Left ventricle myocardium inferior (tissue), 1 donor: Measurements from ENCODE around the gene NRXN3. TPM values are rescaled to one million over a fixed set of nuclear protein-coding genes. Genes with fewer than 3 reads are reported as not detected.

Experiments
- DNase-seq: peaks from one replicate; pipeline ENCODE4 v3.0.0-alpha.2; 2020
- H3K27ac ChIP-seq: fragments of 200-600 bp; replicated peaks from 2 replicates; pipeline ENCODE4 v1.8.0; 2021
- H3K27me3 ChIP-seq: fragments of 200-600 bp; 2 replicates; pipeline ENCODE4 v1.8.0; 2021; ENCODE audit warnings: low read depth
- H3K36me3 ChIP-seq: fragments of 200-600 bp; 2 replicates; pipeline ENCODE4 v1.8.0; 2021
- H3K4me1 ChIP-seq: fragments of 200-600 bp; 2 replicates; pipeline ENCODE4 v1.8.0; 2021
- H3K4me3 ChIP-seq: fragments of 200-600 bp; 2 replicates; pipeline ENCODE4 v1.8.0; 2021; ENCODE audit warnings: mild to moderate bottlenecking, moderate library complexity
- H3K9me3 ChIP-seq: fragments of 200-600 bp; replicated peaks from 2 replicates; pipeline ENCODE4 v1.8.0; 2021
- CTCF ChIP-seq: fragments of 200-600 bp; IDR thresholded peaks from 2 replicates; pipeline ENCODE4 v1.8.0; 2021; ENCODE audit warnings: antibody characterized with exemption, mild to moderate bottlenecking, borderline replicate concordance
- intact Hi-C: fragments of 100-400 bp; cut with micrococcal nuclease; formaldehyde crosslinking; loops from one replicate; pipeline ENCODE4 v1.11.0; 2022
- total RNA-seq: library from RNA; stranded (reverse); fragmentation: NEBNext Ultra II Directional; extraction: Animal tissue kit (Norgen Biotek cat#: 25700); gene quantifications from one replicate; pipeline ENCODE4 v1.2.1, GENCODE V29; 2021
- donor health status: DM: no; HTN: yes; CAD: no; lungs with severe emphysema.

The NRXN3 gene
- total RNA-seq, 1 donor from 2014 or later = 1.2 TPM

GRCh38 chr14:79740066-79740601 is 1570.0 kb downstream of the NRXN3 start:
- no peak for DNase-seq
- Histone ChIP-seq H3K27ac (no peak overlapping the region), H3K27me3 (no peaks in the 10 kb centered on the region), H3K36me3 (no peaks in the 10 kb centered on the region), H3K4me3 (no peak overlapping the region), H3K4me1 (no peaks in the 10 kb centered on the region), H3K9me3 (peaks cover 39% of the 10 kb centered on the region)
- intact Hi-C loops = no loop called here
- TF ChIP-seq CTCF = no peak

- Histone ChIP-seq H3K4me3 (no peak overlapping the region), H3K27me3 (no peaks in the 10 kb centered on the region), H3K36me3 (no peaks in the 10 kb centered on the region), H3K9me3 (peaks cover 19% of the 10 kb centered on the region), H3K4me1 (no peaks in the 10 kb centered on the region), H3K27ac (no peak overlapping the region)
- no peak for DNase-seq
- intact Hi-C loops = no loop called here
- TF ChIP-seq CTCF = no peak
Observed at GRCh38 chr14:79742142-79742541, 1572.0 kb downstream of the NRXN3 start.

GRCh38 chr14:79745046-79745445 is 1574.9 kb downstream of the NRXN3 start:
- intact Hi-C loops = no loop called here

GRCh38 chr14:79749065-79749464 is 1578.9 kb downstream of the NRXN3 start:
- TF ChIP-seq CTCF = no peak
- Histone ChIP-seq H3K27ac (no peak overlapping the region), H3K9me3 (no peaks in the 10 kb centered on the region), H3K27me3 (no peaks in the 10 kb centered on the region), H3K36me3 (no peaks in the 10 kb centered on the region), H3K4me1 (no peaks in the 10 kb centered on the region), H3K4me3 (no peak overlapping the region)
- intact Hi-C loops = no loop called here
- no peak for DNase-seq

More at GRCh38 chr14:79745046-79745445, 1574.9 kb downstream of the NRXN3 start:
- TF ChIP-seq CTCF = no peak
- Histone ChIP-seq H3K36me3 (no peaks in the 10 kb centered on the region), H3K27ac (no peak overlapping the region), H3K4me3 (no peak overlapping the region), H3K9me3 (no peaks in the 10 kb centered on the region), H3K27me3 (no peaks in the 10 kb centered on the region), H3K4me1 (no peaks in the 10 kb centered on the region)
- DNase-seq = no peak

- no peak overlapping the region for H3K27ac ChIP-seq
- no peak overlapping the region for H3K4me3 ChIP-seq
- DNase-seq = no peak
- intact Hi-C loops = no loop called here
- peaks cover 16% of the 10 kb centered on the region for H3K9me3 ChIP-seq
- H3K27me3 ChIP-seq = no peaks in the 10 kb centered on the region
- H3K36me3 ChIP-seq = no peaks in the 10 kb centered on the region
- TF ChIP-seq CTCF = no peak
- H3K4me1 ChIP-seq = no peaks in the 10 kb centered on the region
Observed at GRCh38 chr14:79758985-79759384, 1588.8 kb downstream of the NRXN3 start.

- peaks cover 6% of the 10 kb centered on the region for H3K9me3 ChIP-seq
- intact Hi-C loops = no loop called here
- no peak overlapping the region for H3K27ac ChIP-seq
- TF ChIP-seq CTCF = no peak
- no peaks in the 10 kb centered on the region for H3K27me3 ChIP-seq
- H3K36me3 ChIP-seq = no peaks in the 10 kb centered on the region
- DNase-seq = no peak
- H3K4me3 ChIP-seq = no peak overlapping the region
- no peaks in the 10 kb centered on the region for H3K4me1 ChIP-seq
Observed at GRCh38 chr14:79764323-79764722, 1594.2 kb downstream of the NRXN3 start.
